H9 (cell line): ENCODE measurements around the gene METTL22. TPM values are rescaled to one million over a fixed set of nuclear protein-coding genes. Genes with fewer than 3 reads are reported as not detected.

Experiments
- DNase-seq: peaks from one replicate; pipeline ENCODE4 v3.0.0-alpha.2; 2017
- H2AFZ ChIP-seq: one replicate; pipeline ENCODE4 v1.6.1; 2013; ENCODE audit warnings: mild to moderate bottlenecking, low read length, control low read depth, moderate library complexity
- H2AK5ac ChIP-seq: 2 replicates; pipeline ENCODE4 v1.6.1; 2013; ENCODE audit warnings: low read length, control low read depth, mixed read lengths; ENCODE audit not compliant: insufficient read length
- H2BK120ac ChIP-seq: one replicate; pipeline ENCODE4 v1.6.1; 2013; ENCODE audit warnings: low read depth, mild to moderate bottlenecking, low read length, control low read depth, inconsistent platforms; ENCODE audit not compliant: poor library complexity, severe bottlenecking
- H2BK12ac ChIP-seq: 2 replicates; pipeline ENCODE4 v1.6.1; 2013; ENCODE audit warnings: low read length, control low read depth, mixed read lengths, low read depth; ENCODE audit not compliant: insufficient read length
- H2BK15ac ChIP-seq: 2 replicates; pipeline ENCODE4 v1.6.1; 2013; ENCODE audit warnings: low read depth, low read length, control low read depth
- H2BK20ac ChIP-seq: one replicate; pipeline ENCODE4 v1.6.1; 2013; ENCODE audit warnings: low read depth, mild to moderate bottlenecking, low read length, control low read depth, inconsistent platforms; ENCODE audit not compliant: poor library complexity, severe bottlenecking
- H2BK5ac ChIP-seq: 2 replicates; pipeline ENCODE4 v1.6.1; 2013; ENCODE audit warnings: low read length, control low read depth, mixed read lengths; ENCODE audit not compliant: insufficient read length
- H3K14ac ChIP-seq: 2 replicates; pipeline ENCODE4 v1.6.1; 2013; ENCODE audit warnings: low read length, control low read depth; ENCODE audit not compliant: insufficient read depth
- H3K18ac ChIP-seq: 2 replicates; pipeline ENCODE4 v1.6.1; 2013; ENCODE audit warnings: low read depth, mild to moderate bottlenecking, mixed read lengths, low read length, control low read depth; ENCODE audit not compliant: insufficient read length
- H3K23ac ChIP-seq: 2 replicates; pipeline ENCODE4 v1.6.1; 2013; ENCODE audit warnings: low read length, control low read depth, mixed read lengths, low read depth; ENCODE audit not compliant: insufficient read length
- H3K23me2 ChIP-seq: 2 replicates; pipeline ENCODE4 v1.6.1; 2013; ENCODE audit warnings: low read depth, mild to moderate bottlenecking, mixed read lengths, low read length, control low read depth; ENCODE audit not compliant: insufficient read length, poor library complexity, severe bottlenecking
- H3K27ac ChIP-seq: 2 replicates; pipeline ENCODE4 v1.5.1; 2013; ENCODE audit warnings: low read length, control low read depth, mixed read lengths, low read depth; ENCODE audit not compliant: insufficient read length
- H3K27me3 ChIP-seq: 2 replicates; pipeline ENCODE4 v1.6.1; 2013; ENCODE audit warnings: low read length, control low read depth, inconsistent platforms; ENCODE audit not compliant: insufficient read depth
- H3K4ac ChIP-seq: 2 replicates; pipeline ENCODE4 v1.6.1; 2013; ENCODE audit warnings: low read depth, mild to moderate bottlenecking, control low read depth, inconsistent platforms, low read length, moderate library complexity
- H3K4me1 ChIP-seq: 2 replicates; pipeline ENCODE4 v1.6.1; 2013; ENCODE audit warnings: low read length, control low read depth, inconsistent platforms; ENCODE audit not compliant: insufficient read depth
- H3K4me2 ChIP-seq: 2 replicates; pipeline ENCODE4 v1.6.1; 2013; ENCODE audit warnings: low read length, control low read depth, mixed read lengths; ENCODE audit not compliant: insufficient read length, insufficient read depth
- H3K56ac ChIP-seq: 2 replicates; pipeline ENCODE4 v1.6.1; 2013; ENCODE audit warnings: low read depth, mild to moderate bottlenecking, mixed read lengths, low read length, control low read depth; ENCODE audit not compliant: insufficient read length
- H3K79me1 ChIP-seq: 2 replicates; pipeline ENCODE4 v1.6.1; 2013; ENCODE audit warnings: low read depth, mild to moderate bottlenecking, moderate library complexity, low read length, control low read depth, inconsistent platforms; ENCODE audit not compliant: insufficient read depth, poor library complexity, severe bottlenecking
- H3K79me2 ChIP-seq: 2 replicates; pipeline ENCODE4 v1.6.1; 2013; ENCODE audit warnings: low read length, control low read depth, inconsistent platforms; ENCODE audit not compliant: insufficient read depth
- H3K9ac ChIP-seq: 2 replicates; pipeline ENCODE4 v1.6.1; 2013; ENCODE audit warnings: low read length, control low read depth, mixed read lengths; ENCODE audit not compliant: insufficient read length; ENCODE audit errors: extremely low read depth
- H3K9me3 ChIP-seq: one replicate; pipeline ENCODE4 v1.6.1; 2013; ENCODE audit warnings: low read depth, low read length, inconsistent platforms; ENCODE audit not compliant: control insufficient read depth
- H3T11ph ChIP-seq: one replicate; pipeline ENCODE4 v1.6.1; 2013; ENCODE audit warnings: mild to moderate bottlenecking, low read length, control low read depth, inconsistent platforms
- H4K20me1 ChIP-seq: one replicate; pipeline ENCODE4 v1.6.1; 2013; ENCODE audit not compliant: control insufficient read depth, insufficient read length, insufficient read depth
- H4K5ac ChIP-seq: 2 replicates; pipeline ENCODE4 v1.6.1; 2013; ENCODE audit warnings: low read depth, mild to moderate bottlenecking, mixed read lengths, low read length, control low read depth; ENCODE audit not compliant: insufficient read length
- H4K8ac ChIP-seq: replicated peaks from 2 replicates; pipeline ENCODE4 v1.6.1; 2013; ENCODE audit warnings: low read length, control low read depth, mixed read lengths, low read depth; ENCODE audit not compliant: insufficient read length
- H4K91ac ChIP-seq: 2 replicates; pipeline ENCODE4 v1.6.1; 2013; ENCODE audit warnings: low read depth, mild to moderate bottlenecking, moderate library complexity, mixed read lengths, low read length, control low read depth; ENCODE audit not compliant: insufficient read length
- H3K27ac Mint-ChIP-seq, 3 experiments: 2 replicates in 2 of 3; 3 replicates in 1 of 3; pipeline ENCODE4 v1.8.0; 2020 to 2021; ENCODE audit warnings: mixed read lengths in 3 of 3, mild to moderate bottlenecking in 1 of 3, moderate library complexity in 1 of 3
- H3K27me3 Mint-ChIP-seq: 2 replicates; pipeline ENCODE4 v1.8.0; 2021; ENCODE audit warnings: low read depth, mild to moderate bottlenecking, moderate library complexity, mixed read lengths
- H3K36me3 Mint-ChIP-seq, 3 experiments: 2 replicates in 2 of 3; 3 replicates in 1 of 3; pipeline ENCODE4 v1.8.0; 2020 to 2021; ENCODE audit warnings: low read depth in 3 of 3, mixed read lengths in 3 of 3; ENCODE audit not compliant: insufficient read depth in 1 of 3
- H3K4me1 Mint-ChIP-seq, 2 experiments: 2 replicates each; pipeline ENCODE4 v1.8.0; 2020; ENCODE audit warnings: mixed read lengths in 2 of 2
- H3K4me3 Mint-ChIP-seq, 2 experiments: 2 replicates in 1 of 2; 3 replicates in 1 of 2; pipeline ENCODE4 v1.8.0; 2020 to 2021; ENCODE audit warnings: mild to moderate bottlenecking in 2 of 2, mixed read lengths in 2 of 2, moderate library complexity in 1 of 2
- H3K9me3 Mint-ChIP-seq, 2 experiments: 2 replicates in 1 of 2; 3 replicates in 1 of 2; pipeline ENCODE4 v1.8.0; 2020; ENCODE audit warnings: mild to moderate bottlenecking in 2 of 2, mixed read lengths in 2 of 2, moderate library complexity in 1 of 2
- WGBS: extraction: QIAGEN DNeasy Blood & Tissue Kit; methylation state at CpG from one replicate; pipeline ENCODE4 v1.1.7; 2013; ENCODE audit warnings: missing lambda C conversion rate, low lambda C conversion rate, mixed read lengths; ENCODE audit not compliant: insufficient read length; ENCODE audit errors: extremely low coverage; 5-methylcytosine and 5-hydroxymethylcytosine counted together
- total RNA-seq: library from RNA; stranded (reverse); gene quantifications from 2 replicates; pipeline ENCODE4 v1.2.1, GENCODE V29; 2021
- TF ChIP-seq, protein P1 (sequence below): fragments of 200-600 bp; sonication (generic); conservative IDR thresholded peaks from 3 replicates; pipeline ENCODE4 v1.8.0; 2021; ENCODE audit warnings: antibody characterized with exemption, mild to moderate bottlenecking

Gene METTL22
- total RNA-seq, 1 experiment from 2014 or later: 51.9 TPM

DNA sequence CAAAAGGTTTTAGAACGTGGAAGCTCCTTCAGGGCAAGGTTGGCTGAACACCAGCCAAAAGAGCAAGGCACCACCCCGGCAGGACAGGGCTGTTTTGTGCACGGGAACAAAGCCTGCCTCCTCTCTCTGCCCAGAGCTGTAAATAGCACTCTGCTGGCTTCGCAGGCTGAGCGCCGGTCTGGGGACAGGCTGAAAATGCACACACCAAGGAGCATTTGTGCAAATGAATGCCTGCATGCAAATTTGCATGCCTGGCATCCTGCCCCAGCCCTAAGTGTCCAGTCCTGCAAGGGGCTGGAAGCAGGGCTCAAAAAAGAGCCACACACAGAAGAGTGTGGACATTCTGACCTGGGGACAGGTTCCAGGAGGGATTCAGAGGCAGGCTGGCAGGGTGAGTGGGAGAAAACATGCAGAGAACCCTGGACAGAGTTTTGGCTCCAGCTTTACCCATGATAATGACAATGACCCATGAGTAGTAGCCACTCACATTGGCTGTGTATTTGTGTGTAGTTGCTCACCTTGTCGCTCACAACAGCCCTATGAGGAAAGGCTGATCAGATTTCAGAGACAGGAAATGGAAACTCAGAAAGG lies 64.6 kb downstream of the METTL22 start:
- Histone ChIP-seq H2AFZ (no peak overlapping the region), H3K79me2 (no peaks in the 10 kb centered on the region), H3K9me3 (no peaks in the 10 kb centered on the region), H2BK12ac (no peak overlapping the region), H3K14ac (no peak overlapping the region), H3K9ac (no peak overlapping the region), H2BK120ac (no peak overlapping the region), H3K4me1 (no peaks in the 10 kb centered on the region; the same call in 1 of the 2 replicates), H3K56ac (no peak overlapping the region), H2AK5ac (no peak overlapping the region), H4K5ac (no peak overlapping the region), H2BK20ac (no peak overlapping the region), H2BK15ac (no peak overlapping the region), H4K91ac (no peak overlapping the region), H3K18ac (no peak overlapping the region), H3K27me3 (no peaks in the 10 kb centered on the region), H3T11ph (no peak overlapping the region), H4K20me1 (no peaks in the 10 kb centered on the region), H4K8ac (no peak overlapping the region), H3K4ac (no peak overlapping the region), H3K23ac (no peak overlapping the region), H3K4me2 (no peak overlapping the region), H3K79me1 (no peaks in the 10 kb centered on the region), H3K27ac (no peak overlapping the region), H3K23me2 (no peaks in the 10 kb centered on the region), H2BK5ac (no peak overlapping the region)
- WGBS: no CpG with 5 or more reads among the region's 7 CpGs
- Mint-ChIP-seq H3K27me3 (no peaks in the 10 kb centered on the region), H3K4me1 (peaks cover 16 to 24% of the 10 kb centered on the region in 2 experiments), H3K4me3 (peak overlapping the region in 1 of 2 experiments; percentile 14; a peak in 1 of 5 replicates), H3K9me3 (peaks cover 9 to 13% of the 10 kb centered on the region in 2 experiments), H3K27ac (peak overlapping the region in 2 of 3 experiments; percentile 57 to 93; a peak in 3 of 7 replicates), H3K36me3 (peaks cover 8 to 15% (median 10%) of the 10 kb centered on the region in 3 experiments; a peak in 6 of 7 replicates)
- TF ChIP-seq, protein P1, sequence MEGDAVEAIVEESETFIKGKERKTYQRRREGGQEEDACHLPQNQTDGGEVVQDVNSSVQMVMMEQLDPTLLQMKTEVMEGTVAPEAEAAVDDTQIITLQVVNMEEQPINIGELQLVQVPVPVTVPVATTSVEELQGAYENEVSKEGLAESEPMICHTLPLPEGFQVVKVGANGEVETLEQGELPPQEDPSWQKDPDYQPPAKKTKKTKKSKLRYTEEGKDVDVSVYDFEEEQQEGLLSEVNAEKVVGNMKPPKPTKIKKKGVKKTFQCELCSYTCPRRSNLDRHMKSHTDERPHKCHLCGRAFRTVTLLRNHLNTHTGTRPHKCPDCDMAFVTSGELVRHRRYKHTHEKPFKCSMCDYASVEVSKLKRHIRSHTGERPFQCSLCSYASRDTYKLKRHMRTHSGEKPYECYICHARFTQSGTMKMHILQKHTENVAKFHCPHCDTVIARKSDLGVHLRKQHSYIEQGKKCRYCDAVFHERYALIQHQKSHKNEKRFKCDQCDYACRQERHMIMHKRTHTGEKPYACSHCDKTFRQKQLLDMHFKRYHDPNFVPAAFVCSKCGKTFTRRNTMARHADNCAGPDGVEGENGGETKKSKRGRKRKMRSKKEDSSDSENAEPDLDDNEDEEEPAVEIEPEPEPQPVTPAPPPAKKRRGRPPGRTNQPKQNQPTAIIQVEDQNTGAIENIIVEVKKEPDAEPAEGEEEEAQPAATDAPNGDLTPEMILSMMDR: no peak
- DNase-seq: no peak
